ENCODE results near the gene MARK3. TPM values are rescaled to one million over a fixed set of nuclear protein-coding genes. Genes with fewer than 3 reads are reported as not detected.
A peak's percentile ranks its signal among the peaks of the same experiment; 100 is the strongest.

Gene MARK3
- total RNA-seq, 1 donor from 2014 or later, result 105 TPM

DNA sequence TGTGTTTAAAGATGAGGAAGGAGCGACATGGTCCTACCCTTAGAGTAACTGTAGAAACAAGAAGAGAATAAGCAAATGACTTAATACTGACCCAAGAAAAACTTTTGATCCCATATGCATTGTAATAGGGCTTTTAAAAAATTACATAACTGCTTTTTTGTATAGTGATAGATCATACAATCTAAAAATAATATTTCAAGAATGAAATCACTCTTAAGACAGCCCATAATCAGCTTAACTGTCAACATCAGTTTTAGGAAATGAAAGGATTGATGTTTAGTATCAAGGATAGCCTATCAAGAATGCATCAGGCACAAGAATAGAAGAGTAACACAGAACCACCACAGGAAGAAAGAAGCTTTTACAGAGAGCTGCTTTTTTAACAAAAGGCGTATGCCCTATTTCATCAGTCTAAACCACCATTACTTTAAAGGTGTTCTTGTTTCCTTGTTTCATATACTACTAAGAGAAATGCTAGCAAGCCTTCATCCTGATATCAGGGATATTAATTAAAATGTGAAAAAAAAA lies 64.5 kb downstream of the MARK3 start:
- DNase-seq (no peak), ATAC-seq (no peak)
- Histone ChIP-seq H3K4me3 (no peak overlapping the region), H3K36me3 (peaks cover 4% of the 10 kb centered on the region), H3K4me1 (peaks cover 16% of the 10 kb centered on the region), H3K27ac (no peak overlapping the region), H3K27me3 (no peaks in the 10 kb centered on the region), H3K9me3 (no peaks in the 10 kb centered on the region)
- intact Hi-C loops (cut with DNase I), result no loop called here
- TF ChIP-seq, protein P1, sequence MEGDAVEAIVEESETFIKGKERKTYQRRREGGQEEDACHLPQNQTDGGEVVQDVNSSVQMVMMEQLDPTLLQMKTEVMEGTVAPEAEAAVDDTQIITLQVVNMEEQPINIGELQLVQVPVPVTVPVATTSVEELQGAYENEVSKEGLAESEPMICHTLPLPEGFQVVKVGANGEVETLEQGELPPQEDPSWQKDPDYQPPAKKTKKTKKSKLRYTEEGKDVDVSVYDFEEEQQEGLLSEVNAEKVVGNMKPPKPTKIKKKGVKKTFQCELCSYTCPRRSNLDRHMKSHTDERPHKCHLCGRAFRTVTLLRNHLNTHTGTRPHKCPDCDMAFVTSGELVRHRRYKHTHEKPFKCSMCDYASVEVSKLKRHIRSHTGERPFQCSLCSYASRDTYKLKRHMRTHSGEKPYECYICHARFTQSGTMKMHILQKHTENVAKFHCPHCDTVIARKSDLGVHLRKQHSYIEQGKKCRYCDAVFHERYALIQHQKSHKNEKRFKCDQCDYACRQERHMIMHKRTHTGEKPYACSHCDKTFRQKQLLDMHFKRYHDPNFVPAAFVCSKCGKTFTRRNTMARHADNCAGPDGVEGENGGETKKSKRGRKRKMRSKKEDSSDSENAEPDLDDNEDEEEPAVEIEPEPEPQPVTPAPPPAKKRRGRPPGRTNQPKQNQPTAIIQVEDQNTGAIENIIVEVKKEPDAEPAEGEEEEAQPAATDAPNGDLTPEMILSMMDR (IDR thresholded peaks at IDR 0.05), result no peak

DNA sequence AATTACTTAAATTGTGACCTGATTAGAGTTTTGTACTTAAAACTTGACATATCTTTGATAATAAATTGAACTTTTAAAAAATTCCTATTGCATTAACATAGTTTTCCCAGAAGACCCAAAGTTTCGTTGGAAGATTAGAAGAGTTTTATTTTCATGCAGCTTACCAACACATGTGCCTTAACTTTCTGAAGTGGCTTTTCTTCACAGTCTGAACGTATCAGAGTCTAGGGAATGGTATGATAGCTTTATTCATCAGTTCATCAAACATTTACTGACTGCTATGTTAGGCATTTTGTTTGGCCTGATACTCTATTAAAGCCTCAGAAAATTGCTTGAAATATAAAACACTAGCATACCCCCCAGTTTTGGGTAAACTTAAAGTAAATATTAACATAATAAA lies 65.2 kb downstream of the MARK3 start:
- Histone ChIP-seq H3K27me3 (no peaks in the 10 kb centered on the region), H3K9me3 (no peaks in the 10 kb centered on the region), H3K36me3 (peaks cover 4% of the 10 kb centered on the region), H3K4me3 (no peak overlapping the region), H3K4me1 (peaks cover 9% of the 10 kb centered on the region), H3K27ac (no peak overlapping the region)
- no peak for DNase-seq
- intact Hi-C loops (cut with DNase I), result no loop called here
- ATAC-seq, result no peak
- TF ChIP-seq, protein P1 (IDR thresholded peaks at IDR 0.05), result no peak

DNA sequence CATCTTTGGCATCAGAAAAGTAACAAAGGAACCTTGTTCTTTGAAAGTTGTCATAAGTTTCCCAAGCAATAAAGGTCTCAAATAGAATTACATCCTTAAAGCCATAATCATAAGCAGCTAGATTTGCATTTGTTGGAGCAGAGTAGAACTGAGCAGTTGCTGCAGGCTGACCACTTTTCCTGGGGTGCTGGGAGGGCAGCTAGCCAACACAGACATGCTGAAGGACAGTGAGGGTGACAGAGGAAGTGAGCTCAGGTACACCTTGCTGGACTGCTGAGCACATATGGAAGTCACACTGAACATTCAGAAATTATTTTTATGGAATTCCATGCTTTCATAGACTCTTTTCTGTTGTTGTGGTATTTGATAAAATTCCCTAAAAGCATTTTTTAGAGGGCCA lies 66.2 kb downstream of the MARK3 start:
- Histone ChIP-seq H3K4me3 (no peak overlapping the region), H3K9me3 (no peaks in the 10 kb centered on the region), H3K27ac (no peak overlapping the region), H3K36me3 (peaks cover 4% of the 10 kb centered on the region), H3K4me1 (peaks cover 4% of the 10 kb centered on the region), H3K27me3 (no peaks in the 10 kb centered on the region)
- DNase-seq (no peak), ATAC-seq (no peak)
- intact Hi-C loops (cut with DNase I), result no loop called here
- TF ChIP-seq, protein P1 (IDR thresholded peaks at IDR 0.05), result no peak

DNA sequence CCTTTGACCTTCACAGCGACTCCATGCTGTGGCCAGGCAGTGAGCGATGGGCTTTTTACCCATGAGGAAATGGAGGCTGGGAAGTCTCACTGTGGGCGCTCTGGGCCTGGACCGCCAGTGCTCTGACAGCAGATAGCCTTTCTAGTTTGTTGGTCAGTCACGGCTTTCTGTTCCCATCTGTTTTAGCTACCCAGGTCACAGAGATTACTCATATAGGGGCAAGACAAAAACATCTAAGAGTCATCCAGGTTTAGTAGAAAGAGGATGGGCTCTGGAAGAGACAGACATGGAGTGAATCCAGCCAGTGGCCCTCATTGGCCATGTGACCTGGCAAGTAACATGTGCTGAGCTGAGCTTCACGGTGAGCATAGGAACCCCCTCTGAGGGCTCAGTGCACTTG lies 68.6 kb downstream of the MARK3 start:
- DNase-seq (no peak), ATAC-seq (no peak)
- intact Hi-C loops (cut with DNase I), result no loop called here
- Histone ChIP-seq H3K4me1 (no peaks in the 10 kb centered on the region), H3K4me3 (no peak overlapping the region), H3K36me3 (peaks cover 18% of the 10 kb centered on the region), H3K9me3 (no peaks in the 10 kb centered on the region), H3K27ac (no peak overlapping the region), H3K27me3 (no peaks in the 10 kb centered on the region)
- TF ChIP-seq, protein P1 (IDR thresholded peaks at IDR 0.05), result no peak

DNA sequence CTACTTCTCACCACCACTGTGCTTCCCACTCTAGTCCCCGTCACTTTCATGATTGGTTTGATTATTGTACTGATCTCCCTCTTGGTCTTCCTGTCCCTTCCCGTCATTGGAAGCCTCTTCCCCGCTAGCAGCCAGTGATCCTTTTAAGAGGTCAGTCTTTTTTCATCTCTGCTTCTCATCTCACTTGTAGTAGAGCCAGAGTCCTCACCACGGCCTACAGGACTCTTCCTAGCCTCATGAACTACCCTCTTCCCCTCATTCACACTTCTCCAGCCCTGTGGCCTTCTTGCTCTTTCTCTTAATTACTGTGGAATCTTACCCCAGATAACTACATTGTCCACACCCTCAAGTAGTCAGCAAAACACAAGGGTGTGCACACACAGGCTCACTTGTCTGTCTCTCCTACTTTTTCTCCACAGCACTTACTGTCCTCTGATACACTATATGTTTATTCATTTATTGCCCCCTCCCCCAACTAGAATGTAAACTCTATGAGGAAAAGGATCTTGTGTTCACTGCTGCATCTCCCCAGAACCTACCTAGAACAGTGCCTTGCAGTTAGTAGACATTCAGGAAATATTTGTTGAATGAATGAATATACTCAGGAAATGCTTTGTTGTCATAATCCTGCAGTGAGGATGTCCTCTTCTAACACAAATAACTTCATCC lies 71.1 kb downstream of the MARK3 start:
- TF ChIP-seq, protein P1 (IDR thresholded peaks at IDR 0.05), result no peak
- peaks cover 26% of the 10 kb centered on the region for H3K36me3 ChIP-seq
- no peaks in the 10 kb centered on the region for H3K27me3 ChIP-seq
- no peaks in the 10 kb centered on the region for H3K4me1 ChIP-seq
- no peak overlapping the region for H3K4me3 ChIP-seq
- intact Hi-C loops (cut with DNase I), result no loop called here
- ATAC-seq (peak; percentile 49), DNase-seq (no peak)
- H3K9me3 ChIP-seq, result no peaks in the 10 kb centered on the region
- no peak overlapping the region for H3K27ac ChIP-seq

All from upper lobe of right lung (tissue), 1 donor.